Progenitor cell of endocrine pancreas (in vitro differentiated cells): ENCODE results near the gene SLC35D2. TPM values are rescaled to one million over a fixed set of nuclear protein-coding genes. Genes with fewer than 3 reads are reported as not detected.

Experiments used
- DNase-seq: peaks from one replicate; pipeline ENCODE4 v3.0.0; 2021; ENCODE audit warnings: low spot score; ENCODE audit not compliant: unreplicated experiment
- H3K27ac Mint-ChIP-seq: 2 replicates; pipeline ENCODE4 v1.8.0; 2021; ENCODE audit warnings: mild to moderate bottlenecking, moderate library complexity, mixed read lengths
- H3K27me3 Mint-ChIP-seq: 2 replicates; pipeline ENCODE4 v1.8.0; 2021; ENCODE audit warnings: mixed read lengths
- H3K36me3 Mint-ChIP-seq: 2 replicates; pipeline ENCODE4 v1.8.0; 2022; ENCODE audit warnings: mixed read lengths; ENCODE audit not compliant: insufficient read depth
- H3K4me1 Mint-ChIP-seq: 2 replicates; pipeline ENCODE4 v1.8.0; 2021; ENCODE audit warnings: low read depth, mixed read lengths
- H3K4me3 Mint-ChIP-seq: 2 replicates; pipeline ENCODE4 v1.8.0; 2021; ENCODE audit warnings: low read depth, mild to moderate bottlenecking, moderate library complexity, mixed read lengths
- H3K9me3 Mint-ChIP-seq: 2 replicates; pipeline ENCODE4 v1.8.0; 2021; ENCODE audit warnings: low read depth, mixed read lengths
- long read RNA-seq: library from polyadenylated mRNA; unstranded; transcript quantifications from one replicate; pipeline ENCODE4 v2.0.0, GENCODE V29; 2020
- total RNA-seq: library from RNA; stranded (reverse); gene quantifications from 2 replicates; pipeline ENCODE4 v1.2.1, GENCODE V29; 2021
- TF ChIP-seq, protein P1 (sequence below): fragments of 200-600 bp; sonication (generic); IDR thresholded peaks from one replicate; pipeline ENCODE4 v1.5.0; 2021; ENCODE audit warnings: antibody characterized with exemption, mild to moderate bottlenecking; ENCODE audit not compliant: unreplicated experiment

Gene SLC35D2
- 52.6 and 60.9 TPM in 2 replicates for total RNA-seq
- long read RNA-seq, partial matches to known transcripts, result 1 of 5 reads
- long read RNA-seq, other reads (novel, unspliced or antisense), result 3 of 5 reads

DNA sequence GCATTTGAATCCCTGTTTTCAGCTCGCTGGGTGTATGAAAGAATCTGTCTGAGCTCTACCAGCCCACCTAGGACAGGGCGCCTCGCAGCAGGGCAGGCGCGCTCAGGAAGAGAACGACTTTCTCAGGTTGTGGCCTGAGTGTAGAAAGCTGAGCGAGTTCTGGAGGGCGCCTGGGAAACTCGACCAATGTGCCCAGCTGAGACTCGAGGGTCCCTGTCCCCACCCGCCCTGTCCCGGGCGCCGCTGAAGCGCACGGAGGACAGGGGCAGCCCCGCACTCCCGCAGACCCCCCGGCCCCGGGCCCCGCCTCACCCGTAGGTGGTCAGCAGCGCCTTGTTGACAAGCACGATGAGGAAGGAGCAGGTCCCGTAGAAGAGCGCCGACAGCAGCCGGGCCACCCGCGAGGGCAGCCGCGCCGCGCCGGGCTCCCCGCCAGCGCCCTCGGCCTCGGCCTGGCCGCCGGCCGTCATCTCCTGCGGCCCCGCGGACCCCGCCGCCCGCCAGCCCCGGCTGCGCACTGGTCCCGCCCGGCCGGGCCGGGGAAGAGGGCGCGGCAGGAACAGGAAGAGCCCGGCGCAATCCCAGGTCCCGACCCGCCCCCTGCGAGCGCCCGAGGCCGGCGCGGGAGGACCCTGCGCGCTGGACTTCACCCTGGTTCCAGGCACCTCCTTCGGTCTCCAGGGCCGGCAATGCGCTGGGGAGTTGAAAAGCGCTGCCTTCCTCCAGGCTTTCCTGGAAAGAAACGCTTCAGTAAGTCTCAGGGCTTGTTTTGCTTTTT lies at the start of gene SLC35D2:
SLC35D2 (minus strand) TSS at position 547 of the 778 bp plus-strand sequence; CDS start at position 470, 77 bp downstream.
- H3K4me1 Mint-ChIP-seq, result peaks cover 25% of the 10 kb centered on the region
- H3K27me3 Mint-ChIP-seq, result no peaks in the 10 kb centered on the region
- no peaks in the 10 kb centered on the region for H3K9me3 Mint-ChIP-seq
- peaks cover 13% of the 10 kb centered on the region for H3K36me3 Mint-ChIP-seq
- TF ChIP-seq, protein P1, sequence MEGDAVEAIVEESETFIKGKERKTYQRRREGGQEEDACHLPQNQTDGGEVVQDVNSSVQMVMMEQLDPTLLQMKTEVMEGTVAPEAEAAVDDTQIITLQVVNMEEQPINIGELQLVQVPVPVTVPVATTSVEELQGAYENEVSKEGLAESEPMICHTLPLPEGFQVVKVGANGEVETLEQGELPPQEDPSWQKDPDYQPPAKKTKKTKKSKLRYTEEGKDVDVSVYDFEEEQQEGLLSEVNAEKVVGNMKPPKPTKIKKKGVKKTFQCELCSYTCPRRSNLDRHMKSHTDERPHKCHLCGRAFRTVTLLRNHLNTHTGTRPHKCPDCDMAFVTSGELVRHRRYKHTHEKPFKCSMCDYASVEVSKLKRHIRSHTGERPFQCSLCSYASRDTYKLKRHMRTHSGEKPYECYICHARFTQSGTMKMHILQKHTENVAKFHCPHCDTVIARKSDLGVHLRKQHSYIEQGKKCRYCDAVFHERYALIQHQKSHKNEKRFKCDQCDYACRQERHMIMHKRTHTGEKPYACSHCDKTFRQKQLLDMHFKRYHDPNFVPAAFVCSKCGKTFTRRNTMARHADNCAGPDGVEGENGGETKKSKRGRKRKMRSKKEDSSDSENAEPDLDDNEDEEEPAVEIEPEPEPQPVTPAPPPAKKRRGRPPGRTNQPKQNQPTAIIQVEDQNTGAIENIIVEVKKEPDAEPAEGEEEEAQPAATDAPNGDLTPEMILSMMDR, result no peak
- peak within 1 kb of the TSS; percentile 82 for H3K4me3 Mint-ChIP-seq
- H3K27ac Mint-ChIP-seq, result peak within 1 kb of the TSS; percentile 94
- peak; percentile 53 for DNase-seq

DNA sequence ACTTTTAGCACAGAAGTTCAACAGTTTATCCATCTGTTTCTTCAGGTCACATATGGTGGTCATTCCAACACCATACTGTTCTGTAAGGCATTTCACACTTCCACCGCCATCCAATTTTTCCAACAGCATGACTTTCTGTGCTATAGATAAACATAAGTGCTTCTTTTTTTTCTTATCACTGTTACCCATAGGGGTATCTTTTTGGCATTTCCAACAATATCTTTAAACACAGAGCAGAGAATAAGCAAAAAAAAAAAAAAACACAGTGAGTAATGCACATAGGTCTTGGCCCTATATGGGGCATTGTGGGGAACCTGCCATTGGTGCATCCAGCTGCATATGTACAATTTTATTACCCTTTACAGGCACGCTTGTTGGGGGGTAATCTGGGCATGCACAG lies 46.9 kb upstream of the SLC35D2 start:
- H3K9me3 Mint-ChIP-seq, result no peaks in the 10 kb centered on the region
- H3K27me3 Mint-ChIP-seq, result no peaks in the 10 kb centered on the region
- TF ChIP-seq, protein P1, result no peak
- no peaks in the 10 kb centered on the region for H3K4me1 Mint-ChIP-seq
- H3K4me3 Mint-ChIP-seq, result no peak overlapping the region
- H3K27ac Mint-ChIP-seq, result no peak overlapping the region
- peaks cover 1% of the 10 kb centered on the region for H3K36me3 Mint-ChIP-seq
- no peak for DNase-seq

DNA sequence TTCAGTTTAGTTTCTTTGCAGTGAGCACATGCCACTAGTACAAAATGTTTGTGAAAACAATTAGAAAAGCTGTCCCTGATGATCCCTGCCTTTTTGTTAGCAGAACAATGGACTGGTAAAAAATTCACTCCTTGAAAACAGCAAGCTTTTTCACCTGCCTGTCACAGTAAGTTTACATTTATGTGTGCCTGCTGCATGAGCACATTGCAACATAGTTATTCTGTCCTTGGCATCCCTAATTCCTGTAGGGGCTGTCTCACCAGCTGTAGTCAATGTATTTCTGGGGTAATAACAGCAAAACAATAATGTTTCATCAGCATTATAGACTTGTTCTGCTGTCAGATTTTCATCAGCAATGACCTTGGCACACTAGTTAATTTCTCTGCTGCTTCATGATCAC lies 46.2 kb upstream of the SLC35D2 start:
- TF ChIP-seq, protein P1, result no peak
- Mint-ChIP-seq H3K9me3 (no peaks in the 10 kb centered on the region), H3K4me3 (no peak overlapping the region), H3K4me1 (no peaks in the 10 kb centered on the region), H3K27me3 (no peaks in the 10 kb centered on the region), H3K27ac (no peak overlapping the region), H3K36me3 (peaks cover 1% of the 10 kb centered on the region)
- no peak for DNase-seq

DNA sequence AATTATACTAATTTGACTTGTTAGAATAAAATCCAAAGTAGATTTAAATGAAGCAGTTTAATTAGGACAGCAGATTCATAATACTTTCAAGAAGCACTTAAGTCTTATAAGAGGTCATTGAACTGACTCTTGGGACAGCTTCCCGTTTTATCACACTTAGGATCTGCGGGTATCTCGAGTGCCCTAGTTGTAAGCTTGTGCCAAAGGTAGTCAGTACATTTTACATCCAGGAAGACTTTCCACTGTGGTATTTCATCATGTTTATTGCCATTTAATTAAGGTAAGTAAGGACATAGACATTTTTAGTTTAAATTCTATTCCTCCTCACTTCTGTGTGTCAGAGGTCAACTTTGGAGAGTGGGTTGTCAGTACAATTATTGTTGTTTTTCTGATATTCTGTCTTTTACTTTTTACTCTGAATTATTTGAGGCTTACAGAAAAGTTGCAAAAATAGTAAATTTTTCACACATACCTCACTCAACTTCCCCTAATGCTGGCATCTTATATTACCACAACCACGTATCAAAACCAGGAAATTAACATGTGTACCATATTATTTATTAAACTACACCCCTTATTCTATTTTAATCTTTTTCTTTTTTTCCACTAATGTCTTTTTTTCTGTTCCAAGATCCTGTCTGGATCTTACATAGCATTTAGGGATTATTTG lies 42.1 kb upstream of the SLC35D2 start:
- no peaks in the 10 kb centered on the region for H3K9me3 Mint-ChIP-seq
- no peak overlapping the region for H3K27ac Mint-ChIP-seq
- no peak for DNase-seq
- TF ChIP-seq, protein P1, result no peak
- no peak overlapping the region for H3K4me3 Mint-ChIP-seq
- no peaks in the 10 kb centered on the region for H3K27me3 Mint-ChIP-seq
- H3K36me3 Mint-ChIP-seq, result no peaks in the 10 kb centered on the region
- H3K4me1 Mint-ChIP-seq, result peaks cover 7% of the 10 kb centered on the region

DNA sequence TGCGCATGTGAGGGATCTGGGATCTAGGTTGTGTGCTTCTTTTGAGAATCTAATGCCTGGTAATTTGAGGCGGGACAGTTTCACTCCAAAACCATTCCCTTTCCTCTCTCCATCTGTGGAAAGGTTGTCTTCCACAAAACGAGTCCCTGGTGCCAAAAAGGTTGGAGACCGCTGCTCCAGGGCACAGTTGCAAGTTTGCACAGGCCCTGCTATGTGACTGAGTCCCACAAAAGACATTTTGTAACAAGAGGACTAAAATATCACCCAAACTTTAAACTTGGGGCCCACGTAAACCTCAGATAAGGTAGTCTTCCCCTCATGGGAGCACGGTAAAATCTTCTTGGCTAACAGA lies 40.5 kb upstream of the SLC35D2 start:
- Mint-ChIP-seq H3K27me3 (no peaks in the 10 kb centered on the region), H3K27ac (no peak overlapping the region), H3K9me3 (no peaks in the 10 kb centered on the region), H3K36me3 (no peaks in the 10 kb centered on the region), H3K4me1 (peaks cover 21% of the 10 kb centered on the region), H3K4me3 (no peak overlapping the region)
- TF ChIP-seq, protein P1, result no peak
- no peak for DNase-seq
